HCEC 1CT (cell line): ENCODE measurements around the gene TAOK3.

Experiments used
- DNase-seq: peaks from one replicate; pipeline ENCODE4 v3.0.0-alpha.2; 2017

TAOK3 gene

DNA sequence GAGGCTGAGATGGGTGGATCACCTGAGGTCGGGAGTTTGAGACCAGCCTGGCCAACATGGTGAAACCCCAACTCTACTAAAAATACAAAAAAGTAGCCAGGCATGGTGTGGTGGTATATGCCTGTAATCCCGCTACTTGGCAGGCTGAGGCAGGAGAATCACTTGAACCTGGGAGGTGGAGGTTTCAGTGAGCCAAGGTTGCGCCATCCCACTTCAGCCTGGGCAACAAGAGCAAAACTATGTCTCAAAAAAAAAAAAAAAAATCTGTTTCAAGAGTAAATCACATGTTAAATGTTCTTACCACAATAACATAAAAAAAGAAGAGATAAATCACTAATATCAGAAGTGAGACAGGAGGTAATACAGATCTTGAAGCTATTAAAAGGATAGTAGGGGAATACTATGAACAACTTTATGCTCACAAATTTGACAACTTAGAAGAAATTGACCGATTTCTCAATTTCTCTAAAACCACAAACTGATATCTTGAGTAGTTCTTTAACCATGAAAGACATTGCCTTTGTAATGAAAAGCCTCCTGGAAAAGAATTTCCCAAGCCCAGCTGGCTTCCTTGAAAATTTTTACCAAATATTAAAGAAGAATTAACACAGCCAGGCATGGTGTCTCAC is 37.7 kb downstream of the TAOK3 start:
- DNase-seq: no peak

DNA sequence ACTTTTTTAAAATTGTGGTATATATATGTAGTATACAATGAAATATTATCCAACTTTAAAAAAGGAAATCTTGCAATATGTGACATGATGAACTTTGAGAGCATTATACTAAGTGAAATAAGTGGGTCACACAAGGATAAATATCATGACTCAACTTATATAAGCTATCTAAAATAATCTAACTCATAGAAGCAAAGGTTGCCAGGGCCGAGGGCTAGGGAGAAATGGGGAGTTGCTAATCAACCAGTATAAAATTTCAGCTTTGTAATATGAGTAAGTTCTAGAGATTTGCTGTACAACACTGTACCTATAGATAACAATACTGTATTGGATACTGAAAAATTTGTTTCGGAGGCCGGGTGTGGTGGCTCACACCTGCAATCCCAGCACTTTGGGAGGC is 38.5 kb downstream of the TAOK3 start:
- DNase-seq: peak; percentile 52

DNA sequence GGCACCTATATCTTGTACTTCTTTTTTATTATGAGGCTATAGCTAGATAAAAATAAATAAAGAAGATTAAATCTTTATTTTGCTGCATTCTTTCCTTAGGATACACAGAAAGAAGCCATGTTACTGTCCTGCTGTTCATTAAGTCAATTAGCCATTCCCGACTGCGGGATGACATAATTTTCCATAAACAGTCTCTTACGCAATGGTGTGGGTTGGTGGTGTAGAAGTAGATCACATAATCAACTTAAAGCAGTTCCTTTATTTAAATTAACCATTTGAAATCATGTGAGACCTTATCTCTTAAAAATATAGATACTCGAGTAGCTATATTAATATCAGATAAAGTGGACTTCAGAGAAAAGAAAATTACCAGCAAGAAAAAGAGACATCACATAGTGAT is 40.2 kb downstream of the TAOK3 start:
- no peak for DNase-seq

DNA sequence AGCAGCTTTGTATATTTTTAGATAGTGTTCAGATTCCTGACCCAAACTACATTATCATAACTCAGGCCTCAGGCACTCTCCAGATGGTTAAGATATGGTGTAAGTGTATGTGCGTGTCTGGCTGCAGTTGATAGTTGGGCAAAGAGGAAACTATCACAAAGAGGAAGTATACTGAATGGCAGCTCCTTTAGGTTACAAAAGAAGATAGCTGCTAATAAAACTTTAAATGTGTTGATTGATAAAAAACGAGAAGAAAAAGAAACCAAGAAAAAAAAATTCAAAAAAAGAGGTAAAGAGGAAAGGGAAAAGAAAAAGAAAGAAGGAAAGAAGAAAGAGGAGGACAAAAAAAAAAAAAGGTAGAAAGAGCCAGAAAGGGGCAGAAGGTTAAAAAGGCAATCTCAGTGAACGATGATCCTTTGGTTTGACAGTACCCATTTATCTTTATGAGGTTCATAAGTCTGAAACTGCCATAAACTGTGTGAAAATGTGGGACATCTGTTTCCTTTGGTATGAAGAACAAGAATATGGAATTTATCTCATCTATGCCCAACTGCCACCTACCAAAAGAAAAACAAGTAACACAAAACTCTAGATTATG is 42.2 kb downstream of the TAOK3 start:
- peak; percentile 68 for DNase-seq

DNA sequence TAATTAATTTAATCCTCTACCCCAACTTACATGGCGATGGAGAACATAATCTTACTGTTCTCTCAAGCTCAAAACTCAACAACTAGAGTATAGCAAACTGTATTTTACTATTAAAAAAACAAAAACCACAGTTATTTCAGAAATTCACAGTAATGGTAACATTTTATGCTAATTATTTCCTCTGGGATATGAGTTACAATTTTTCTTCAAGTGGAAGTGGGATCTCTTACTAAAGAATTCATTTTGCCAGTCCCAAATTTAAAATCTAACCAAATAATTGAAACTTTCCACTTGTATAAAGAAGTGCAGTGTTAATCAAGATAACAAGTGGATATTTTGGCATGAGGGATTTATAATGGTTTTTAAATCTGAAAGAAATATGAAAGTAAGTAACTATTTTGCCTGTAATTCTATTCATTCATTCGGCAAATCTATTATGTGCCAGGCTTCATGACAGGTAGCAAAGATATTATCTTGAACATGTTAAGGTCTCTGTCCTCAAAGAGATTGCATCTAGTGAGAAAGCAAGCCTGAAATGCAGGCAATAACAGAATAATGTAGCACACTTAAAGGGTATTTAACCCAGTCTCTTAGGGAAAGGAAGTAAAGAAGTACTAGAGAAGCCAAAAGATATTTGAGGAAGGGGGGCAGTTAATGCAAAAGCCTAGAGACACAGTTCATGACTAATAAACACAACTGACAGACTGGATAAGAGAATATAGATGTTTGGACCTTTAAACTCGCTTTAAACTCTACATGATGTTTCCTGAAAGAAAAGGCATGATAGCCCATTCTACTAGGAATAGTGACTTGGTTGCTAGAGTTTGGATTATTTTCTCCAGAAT is 44.0 kb downstream of the TAOK3 start:
- no peak for DNase-seq

DNA sequence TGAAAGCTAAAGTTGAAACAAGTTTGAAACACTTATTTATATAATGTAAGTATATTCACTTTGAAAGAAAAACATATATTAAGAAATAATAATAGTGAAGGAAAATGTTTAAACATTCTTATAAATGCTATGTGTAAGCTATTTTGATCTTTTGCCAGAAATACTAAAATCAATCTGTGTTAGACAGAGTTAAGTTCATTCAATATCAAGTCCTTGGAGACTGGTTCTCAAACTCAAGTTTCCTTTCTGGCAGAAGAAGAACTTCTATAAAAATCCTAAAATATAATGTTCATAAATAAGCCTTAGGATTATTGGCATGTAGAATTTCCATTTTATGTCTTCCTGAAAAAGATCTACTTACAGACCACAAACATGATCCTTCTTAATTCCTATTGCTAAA is 45.3 kb downstream of the TAOK3 start:
- DNase-seq: no peak

DNA sequence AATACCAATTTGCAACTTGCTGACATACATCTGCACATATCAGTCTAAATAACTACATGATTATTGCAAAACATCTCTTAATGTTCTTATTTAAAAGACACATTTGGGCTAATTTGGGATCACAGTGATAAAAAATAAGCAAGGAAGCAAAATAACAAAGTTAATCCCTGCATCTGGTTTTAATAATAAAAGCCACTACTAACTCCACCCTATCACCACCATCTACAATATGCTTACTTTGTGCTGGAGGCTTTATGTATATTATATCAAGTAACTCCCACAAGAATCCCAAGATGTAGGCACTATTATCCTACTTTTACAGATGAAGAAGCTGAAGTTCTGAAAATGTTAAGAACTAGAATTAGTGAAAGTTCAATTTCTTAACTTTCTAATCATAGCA is 45.7 kb downstream of the TAOK3 start:
- DNase-seq: peak; percentile 12

DNA sequence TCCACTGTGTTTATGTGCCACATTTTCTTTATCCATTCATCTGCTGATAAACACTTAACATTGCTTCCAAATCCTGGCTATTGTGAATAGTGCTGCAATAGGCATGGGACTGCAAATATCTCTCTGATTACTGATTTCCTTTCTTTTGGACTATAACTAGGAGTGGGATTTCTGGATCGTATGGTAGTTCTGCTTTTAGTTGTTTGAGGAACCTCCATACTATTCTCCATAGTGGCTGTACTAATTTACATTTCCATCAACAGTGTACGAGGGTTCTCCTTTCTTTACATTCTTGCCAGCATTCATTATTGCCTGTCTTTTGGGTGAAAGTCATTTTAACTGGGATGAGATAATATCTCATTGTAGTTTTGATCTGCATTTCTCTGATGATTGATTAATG is 47.6 kb downstream of the TAOK3 start:
- DNase-seq: no peak

DNA sequence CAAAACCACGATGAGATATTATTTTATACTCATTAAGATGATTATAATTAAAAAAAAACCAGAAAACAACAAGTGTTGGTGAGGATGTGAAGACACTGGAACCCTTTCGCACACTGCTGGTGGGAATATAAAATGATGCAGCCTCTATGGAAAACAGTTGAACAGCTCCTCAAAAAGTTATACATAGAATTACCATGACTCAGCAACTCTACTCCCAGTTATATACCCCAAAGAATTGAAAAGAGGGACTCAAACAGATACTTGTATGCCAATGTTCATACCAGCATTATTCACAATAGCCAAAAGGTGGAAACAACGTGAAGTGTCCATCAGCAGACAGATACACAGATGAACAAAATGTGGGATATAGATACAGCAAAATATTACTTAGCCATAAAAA is 53.1 kb downstream of the TAOK3 start:
- DNase-seq: peak; percentile 12

DNA sequence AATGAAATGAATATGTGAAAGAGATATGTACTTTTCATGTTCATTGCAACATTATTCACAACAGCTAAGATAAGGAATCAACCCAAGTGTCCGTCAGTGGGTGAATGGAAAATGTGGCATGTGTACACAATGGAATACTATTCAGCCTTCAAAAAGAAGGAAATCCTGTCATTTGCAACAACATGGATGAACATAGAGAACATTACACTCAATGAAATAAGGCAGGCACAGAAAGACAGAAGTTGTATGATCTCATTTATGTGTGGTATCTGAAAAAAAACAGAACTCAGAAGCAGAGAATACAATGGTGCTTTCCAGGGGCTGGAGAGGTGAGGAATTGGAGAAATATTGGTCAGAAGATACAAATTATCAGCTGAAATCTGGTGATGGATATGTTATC is 54.0 kb downstream of the TAOK3 start:
- no peak for DNase-seq

DNA sequence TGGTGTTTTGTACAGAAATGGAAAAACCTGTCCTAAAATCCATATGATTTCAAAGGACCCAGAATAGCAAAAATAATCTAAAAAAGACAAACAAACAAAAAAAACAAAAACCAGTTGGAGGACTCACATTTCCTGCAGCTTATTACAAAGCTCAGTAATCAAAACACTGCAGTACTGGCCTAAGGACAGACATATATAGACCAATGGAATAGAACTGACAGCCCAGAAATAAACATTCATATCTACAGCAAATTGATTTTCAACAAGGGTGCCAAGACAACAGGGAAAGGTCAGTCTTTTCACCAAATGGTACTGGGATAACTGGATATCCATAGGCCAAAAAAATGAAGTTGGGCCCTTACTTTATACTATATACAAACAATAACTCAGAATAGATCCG is 55.0 kb downstream of the TAOK3 start:
- DNase-seq: no peak

DNA sequence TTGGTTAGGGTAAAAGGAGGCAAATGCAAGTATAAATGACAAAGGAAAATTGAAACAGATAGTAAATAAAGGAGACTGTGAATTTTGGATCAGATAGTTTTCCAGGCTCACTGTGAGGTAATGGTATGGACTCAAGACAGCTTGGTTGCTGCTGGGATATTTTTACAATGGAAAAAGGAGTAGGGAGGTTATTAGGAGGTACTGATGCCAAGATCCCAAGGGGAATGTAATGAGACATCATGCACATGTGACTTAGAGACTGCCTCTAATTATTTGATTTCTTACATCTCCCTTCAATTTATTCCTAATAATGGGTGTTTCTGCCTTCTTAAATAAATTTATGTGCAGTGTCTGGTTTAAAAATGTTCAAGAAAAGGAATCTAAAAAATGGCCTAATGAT is 56.9 kb downstream of the TAOK3 start:
- DNase-seq: peak; percentile 13

DNA sequence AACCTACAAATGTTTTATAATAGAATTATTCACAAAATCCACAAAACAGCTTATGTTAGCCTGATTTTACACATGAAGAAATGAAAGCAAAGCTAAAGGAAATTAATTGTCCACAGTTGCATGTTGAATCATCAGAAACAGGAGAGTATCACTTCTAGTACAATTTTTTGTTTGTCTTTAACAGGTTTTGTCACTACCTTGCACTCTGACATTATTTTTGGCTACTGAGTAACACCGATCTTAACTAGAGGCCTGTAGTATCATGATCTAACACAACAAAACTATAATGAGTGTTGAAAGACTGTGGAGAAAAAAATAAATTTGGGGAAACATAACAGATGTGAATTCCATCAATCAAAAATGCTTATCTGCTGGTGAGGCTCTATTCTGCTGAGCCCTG is 60.1 kb downstream of the TAOK3 start:
- DNase-seq: no peak

DNA sequence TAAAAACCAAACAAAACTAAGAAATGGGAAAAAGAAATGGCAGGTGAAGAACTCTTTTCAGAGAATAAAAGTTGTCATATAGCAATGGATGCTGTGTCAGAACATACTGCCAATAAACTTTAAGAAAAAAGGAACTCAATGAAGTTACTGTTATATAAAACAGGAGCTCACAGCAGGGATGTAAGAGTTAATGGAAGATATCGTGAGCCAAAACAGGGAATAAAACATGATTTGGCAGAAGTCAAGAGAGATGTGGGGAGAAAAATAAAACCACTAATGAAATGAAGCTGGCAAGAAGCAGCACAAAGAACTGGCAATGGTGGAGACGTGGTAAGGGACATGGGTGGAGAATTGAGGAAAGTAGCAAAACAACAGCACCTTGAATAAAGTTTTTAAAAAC is 61.0 kb downstream of the TAOK3 start:
- DNase-seq: no peak

DNA sequence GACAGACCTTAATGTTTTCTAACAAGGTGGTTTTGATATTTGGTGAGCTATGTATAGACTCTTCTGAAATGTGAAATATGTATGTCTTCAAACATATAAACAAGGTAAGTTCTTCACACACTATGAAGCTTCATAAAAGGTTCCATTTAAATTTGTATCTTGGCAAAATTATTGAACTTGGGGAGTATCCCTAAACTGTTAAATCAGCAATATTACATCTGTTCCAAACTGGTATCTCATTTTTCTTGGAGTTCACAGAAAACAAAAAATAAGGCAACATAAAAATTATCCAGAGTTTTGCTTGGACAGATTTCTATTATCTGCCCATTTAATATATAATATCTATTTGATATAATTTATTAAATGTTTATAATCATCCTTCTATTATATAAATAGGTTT is 62.4 kb downstream of the TAOK3 start:
- DNase-seq: no peak

DNA sequence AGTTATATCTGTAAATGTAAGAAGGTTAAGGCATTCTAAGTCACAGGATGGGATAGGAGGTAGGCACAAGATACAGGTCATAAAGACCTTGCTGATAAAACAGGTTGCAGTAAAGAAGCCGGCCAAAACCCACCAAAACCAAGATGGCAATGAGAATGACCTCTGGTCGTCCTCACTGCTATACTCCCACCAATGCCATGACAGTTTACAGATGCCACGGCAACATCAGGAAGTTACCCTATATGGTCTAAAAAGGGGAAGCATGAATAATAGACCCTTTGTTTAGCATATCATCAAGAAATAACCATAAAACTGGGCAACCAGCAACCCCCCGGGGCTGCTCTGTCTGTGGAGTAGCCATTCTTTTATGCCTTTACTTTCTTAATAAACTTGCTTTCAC is 64.7 kb downstream of the TAOK3 start:
- DNase-seq: peak; percentile 58

DNA sequence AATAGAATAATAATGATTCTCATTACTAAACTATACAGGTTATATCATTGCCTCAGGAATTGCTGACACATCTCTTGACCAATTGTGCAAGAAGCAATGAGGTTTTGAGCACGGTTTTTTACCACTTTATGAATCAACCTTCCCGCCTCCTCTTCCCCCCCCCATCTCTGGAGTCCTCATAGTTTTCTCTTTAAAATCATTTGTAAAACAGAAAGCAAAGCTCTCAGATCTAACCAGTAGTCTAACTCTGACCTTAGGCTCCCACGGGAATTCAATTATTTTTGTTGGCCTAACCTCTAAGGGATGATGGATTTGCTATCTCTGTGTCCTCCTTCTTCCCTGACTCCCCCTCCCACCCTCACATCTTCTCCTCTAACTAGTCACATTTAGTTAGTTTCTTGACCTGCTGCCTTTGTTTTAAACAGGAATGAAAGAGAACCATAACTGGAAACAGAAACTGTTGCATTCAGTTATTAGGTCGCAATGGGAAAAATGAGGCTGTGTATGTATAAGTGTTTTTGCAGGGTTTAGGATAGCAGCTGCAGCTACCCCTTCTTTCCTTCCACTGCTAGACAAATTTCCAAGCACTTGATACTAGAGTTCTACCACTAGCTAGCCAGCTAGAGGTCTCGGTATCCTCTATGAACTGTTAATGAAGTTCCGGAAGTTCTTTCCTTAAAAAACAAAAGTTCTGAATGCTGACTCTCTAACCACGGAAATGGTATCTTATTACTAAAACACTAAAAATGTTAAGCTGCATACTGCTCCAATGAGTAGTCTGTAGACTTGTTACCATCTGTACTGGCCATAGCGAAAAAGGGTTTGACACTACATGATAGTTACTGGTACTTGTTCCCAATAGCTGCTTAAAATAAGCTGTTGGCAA is 65.4 kb downstream of the TAOK3 start:
- peak; percentile 95 for DNase-seq

DNA sequence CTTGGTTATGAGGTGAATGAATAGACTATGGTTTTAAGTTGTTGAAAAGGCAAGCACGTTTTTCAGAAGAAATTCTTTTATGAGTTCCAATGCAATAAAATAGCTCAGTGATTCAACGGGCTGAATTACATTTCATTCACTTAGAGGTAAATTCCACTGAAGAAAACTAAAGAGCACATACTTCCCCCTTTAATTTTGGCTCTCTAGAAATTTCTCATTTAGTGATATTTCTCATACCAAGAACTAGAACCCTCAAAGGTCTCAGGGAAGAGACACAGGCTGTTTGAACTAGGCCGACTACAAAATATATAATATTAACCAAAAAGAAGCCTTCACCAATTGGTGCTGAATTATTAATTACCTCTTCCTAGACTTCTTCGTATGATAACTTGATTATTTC is 68.6 kb downstream of the TAOK3 start:
- DNase-seq: no peak

DNA sequence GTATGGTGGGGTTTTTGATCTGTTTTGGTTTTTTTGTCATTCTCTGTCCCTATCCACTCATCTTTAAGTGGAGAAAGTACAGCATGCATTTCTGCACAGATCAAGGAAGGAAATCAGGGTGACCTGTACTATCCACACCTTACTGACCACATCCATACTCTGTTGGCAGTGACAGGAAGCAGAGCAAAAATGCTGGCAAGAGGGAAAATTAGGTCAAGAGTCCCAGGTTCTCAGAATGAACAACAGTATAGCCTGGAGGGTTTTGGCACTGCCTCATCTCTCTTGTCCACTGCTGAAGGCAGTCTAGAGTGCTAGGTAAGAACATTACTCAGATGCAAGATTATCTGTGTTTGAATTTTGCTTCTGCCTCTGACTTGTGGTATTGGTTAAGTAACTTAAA is 70.7 kb downstream of the TAOK3 start:
- DNase-seq: no peak

DNA sequence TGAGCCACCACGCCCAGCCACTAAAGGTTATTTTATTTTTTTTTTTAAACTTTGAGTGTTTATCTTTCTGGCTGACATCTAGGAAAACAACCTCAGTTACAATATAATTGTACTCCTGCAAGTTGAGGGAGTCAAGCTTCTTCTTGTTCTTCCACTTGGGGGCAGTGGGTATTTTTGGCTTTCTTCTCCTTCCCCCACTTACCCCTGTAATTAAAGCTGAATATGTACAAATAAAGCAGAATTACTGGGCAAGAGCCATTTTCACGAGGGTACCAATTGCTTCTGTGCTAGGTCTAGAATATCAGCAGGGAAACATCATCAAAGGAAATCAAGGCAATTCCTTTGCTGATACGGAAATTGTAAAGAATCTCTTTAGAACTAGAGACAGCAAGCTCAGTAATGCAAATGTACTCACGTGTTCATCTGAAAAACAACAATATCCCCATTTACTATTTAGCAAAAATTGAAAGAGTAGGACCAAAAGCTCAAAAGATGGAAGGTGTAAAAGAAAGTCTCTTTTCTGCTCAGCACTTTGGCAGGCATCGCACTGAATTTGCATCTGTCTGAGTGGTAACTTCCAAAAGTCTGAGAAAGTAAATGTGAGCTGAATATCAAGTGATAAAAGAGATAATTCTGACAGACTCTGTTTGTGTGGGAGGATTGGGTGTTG is 72.8 kb downstream of the TAOK3 start:
- no peak for DNase-seq

DNA sequence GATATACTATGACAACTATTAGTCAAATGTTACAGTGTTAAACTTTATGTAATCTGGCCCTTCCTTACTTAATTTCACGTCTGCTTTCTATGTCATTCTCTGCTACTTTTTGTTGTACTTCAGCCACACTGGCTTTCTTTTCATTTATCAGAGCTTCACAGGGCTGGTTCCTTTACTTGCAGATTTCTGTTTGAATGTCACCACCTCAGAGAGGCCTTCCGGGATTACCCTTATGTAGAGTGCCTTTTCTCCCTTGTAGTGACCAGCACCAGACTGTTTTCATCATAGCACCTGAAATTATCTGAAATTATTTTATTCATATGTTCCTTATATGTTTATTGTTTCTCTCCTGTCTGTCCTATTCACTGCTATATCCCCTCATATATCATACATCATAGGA is 75.4 kb downstream of the TAOK3 start:
- no peak for DNase-seq

DNA sequence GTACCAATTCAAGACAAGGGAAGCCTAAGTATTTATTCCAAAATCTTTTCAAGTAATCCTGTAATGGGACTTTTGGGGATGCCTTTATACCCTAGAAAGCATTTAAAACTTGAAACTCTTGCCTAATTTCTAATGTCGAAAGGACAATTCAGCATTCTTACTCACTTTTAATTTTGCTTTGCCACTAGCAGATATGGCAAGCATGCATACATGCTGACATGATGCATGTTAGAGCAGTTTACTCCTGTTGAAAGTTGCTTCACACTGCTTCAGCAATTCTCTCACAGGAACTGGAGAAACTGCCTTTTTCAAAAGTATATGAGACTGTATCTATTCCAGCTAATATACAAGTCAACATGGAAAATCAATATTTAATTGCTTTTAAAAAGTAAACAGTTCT is 79.9 kb downstream of the TAOK3 start:
- no peak for DNase-seq

DNA sequence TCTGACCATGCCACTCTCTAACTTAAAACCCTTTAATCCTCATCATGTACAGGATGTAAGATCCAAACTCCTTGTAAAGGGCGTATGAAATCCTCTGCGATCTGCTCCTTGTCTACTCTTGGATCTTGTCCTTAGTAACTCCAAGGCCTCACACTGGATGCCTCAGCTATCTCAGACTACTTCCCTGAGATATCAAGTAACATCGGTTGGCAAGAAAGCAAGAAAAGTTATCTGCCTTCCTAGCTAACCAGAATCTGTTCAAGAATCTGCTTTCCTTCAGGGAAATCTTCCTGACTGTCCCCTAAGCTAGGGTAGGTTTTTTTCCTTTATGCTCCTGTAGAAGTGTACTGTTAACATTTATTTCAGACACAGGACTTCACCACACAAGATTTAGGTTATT is 82.6 kb downstream of the TAOK3 start:
- no peak for DNase-seq
